Adrenal gland (tissue), 12 donors: ENCODE results near the gene DHH. TPM values are rescaled to one million over a fixed set of nuclear protein-coding genes. Genes with fewer than 3 reads are reported as not detected.

Source experiments
- DNase-seq, 7 donors: peaks; one replicate each; pipeline ENCODE4 v3.0.0-alpha.2; 2019 to 2020
- H3K27ac ChIP-seq, 5 donors: fragments of 200-600 bp; sonication (generic) in 4 of 5; 1 replicate in 3 of 5; 2 replicates in 2 of 5; pipeline versions ENCODE4 v1.5.1 to v1.8.0; 2016 to 2020; ENCODE audit warnings: mild to moderate bottlenecking in 1 of 5
- H3K27me3 ChIP-seq: fragments of 200-600 bp; 2 replicates; pipeline ENCODE4 v1.8.0; 2021
- H3K36me3 ChIP-seq, 2 donors: fragments of 200-600 bp; replicated peaks in 1 of 2; 1 replicate in 1 of 2; 2 replicates in 1 of 2; pipeline versions ENCODE4 v1.5.1 to v1.8.0; 2018 to 2022
- H3K4me1 ChIP-seq, 2 donors: fragments of 200-600 bp; replicated peaks in 1 of 2; 1 replicate in 1 of 2; 2 replicates in 1 of 2; pipeline versions ENCODE4 v1.5.1 to v1.8.0; 2018 to 2021
- H3K4me3 ChIP-seq, 4 donors: fragments of 200-600 bp; sonication (generic) in 3 of 4; one replicate each; pipeline ENCODE4 v1.5.1; 2016 to 2018
- H3K9me3 ChIP-seq, 3 donors: fragments of 200-600 bp; sonication (generic) in 1 of 3; replicated peaks in 1 of 3; 1 replicate in 2 of 3; 2 replicates in 1 of 3; pipeline versions ENCODE4 v1.5.1 to v1.8.0; 2016 to 2021
- POLR2A ChIP-seq, 2 donors: fragments of 450-650 bp; IDR thresholded peaks; one replicate each; pipeline ENCODE4 v1.6.1; 2017; ENCODE audit warnings: antibody characterized with exemption in 2 of 2, mild to moderate bottlenecking in 2 of 2, moderate library complexity in 1 of 2
- WGBS, 4 donors: extraction: QIAGEN DNeasy Blood & Tissue Kit in 2 of 4; methylation state at CpG; one replicate each; pipeline versions ENCODE4 v1.1.5 to v1.1.7; 2013 to 2017; 5-methylcytosine and 5-hydroxymethylcytosine counted together
- intact Hi-C, 2 donors: fragments of 100-400 bp; cut with DNase I; formaldehyde crosslinking; loops; one replicate each; pipeline versions ENCODE4 v1.14.1 to v1.15.0; 2022 to 2023
- polyA plus RNA-seq, 3 donors: library from polyadenylated mRNA; stranded (reverse); fragments of 200-250 nt in 2 of 3; fragments of 350-450 nt in 1 of 3; fragmentation: Illumina TruSeq in 1 of 3; extraction: RNeasy Lipid Tissue Mini Kit (QIAGEN cat#74804) in 1 of 3; gene quantifications; one replicate each; pipeline ENCODE4 v1.2.3, GENCODE V29; 2013 to 2014
- total RNA-seq, 9 donors: library from RNA; depleted of rRNA in 4 of 9; stranded (reverse); fragments of >200 nt in 4 of 9; fragments of 120-200 nt in 1 of 9; fragmentation: NEBNext Ultra II Directional in 1 of 9; extraction: Animal tissue kit (Norgen Biotek cat#: 25700) in 1 of 9; gene quantifications; one replicate each; pipeline versions ENCODE4 v1.1.0 to v1.2.4, GENCODE V29; 2013 to 2023
- TF ChIP-seq, protein P1 (sequence below), 6 experiments: fragments of 450-650 bp in 4 of 6; fragments of 200-600 bp in 2 of 6; sonication (generic) in 1 of 6; IDR thresholded peaks; 1 replicate in 5 of 6; 2 replicates in 1 of 6; pipeline versions ENCODE4 v1.5.1 to v1.8.0; 2016 to 2021; ENCODE audit warnings: antibody characterized with exemption in 6 of 6, mild to moderate bottlenecking in 2 of 6, moderate library complexity in 1 of 6
- donor health status: healthy with polysubstance abuse.
- donor health status: Bipolar disorder and iron deficiency.
- donor health status: DM: yes; HTN: yes; CAD: no.
- donor health status: DM: no; HTN: no; CAD: no.
- donor health status: DM: no; HTN: no; CAD: no.
- donor health status: DM: yes; HTN: yes; CAD: no.

DHH gene
- total and polyA plus RNA-seq, 12 donors, result 0.13 to 5.9 (median 0.50) TPM

GRCh38 chr12:49043856-49044258 lies 50.7 kb downstream of the DHH start:
- TF ChIP-seq POLR2A (IDR thresholded peaks at IDR 0.05), result no peak
- TF ChIP-seq, protein P1, sequence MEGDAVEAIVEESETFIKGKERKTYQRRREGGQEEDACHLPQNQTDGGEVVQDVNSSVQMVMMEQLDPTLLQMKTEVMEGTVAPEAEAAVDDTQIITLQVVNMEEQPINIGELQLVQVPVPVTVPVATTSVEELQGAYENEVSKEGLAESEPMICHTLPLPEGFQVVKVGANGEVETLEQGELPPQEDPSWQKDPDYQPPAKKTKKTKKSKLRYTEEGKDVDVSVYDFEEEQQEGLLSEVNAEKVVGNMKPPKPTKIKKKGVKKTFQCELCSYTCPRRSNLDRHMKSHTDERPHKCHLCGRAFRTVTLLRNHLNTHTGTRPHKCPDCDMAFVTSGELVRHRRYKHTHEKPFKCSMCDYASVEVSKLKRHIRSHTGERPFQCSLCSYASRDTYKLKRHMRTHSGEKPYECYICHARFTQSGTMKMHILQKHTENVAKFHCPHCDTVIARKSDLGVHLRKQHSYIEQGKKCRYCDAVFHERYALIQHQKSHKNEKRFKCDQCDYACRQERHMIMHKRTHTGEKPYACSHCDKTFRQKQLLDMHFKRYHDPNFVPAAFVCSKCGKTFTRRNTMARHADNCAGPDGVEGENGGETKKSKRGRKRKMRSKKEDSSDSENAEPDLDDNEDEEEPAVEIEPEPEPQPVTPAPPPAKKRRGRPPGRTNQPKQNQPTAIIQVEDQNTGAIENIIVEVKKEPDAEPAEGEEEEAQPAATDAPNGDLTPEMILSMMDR (IDR thresholded peaks at IDR 0.05), result peak; percentile 35 to 63 (median 61)
- H3K9me3 ChIP-seq, result no peaks in the 10 kb centered on the region
- intact Hi-C loops, result no loop called here
- peak; percentile 71 to 83 (median 76) for DNase-seq
- no peak overlapping the region for H3K27ac ChIP-seq
- H3K27me3 ChIP-seq, result no peaks in the 10 kb centered on the region
- H3K4me3 ChIP-seq, result no peak overlapping the region
- no peaks in the 10 kb centered on the region for H3K4me1 ChIP-seq
- peaks cover 0 to 98% of the 10 kb centered on the region in 2 donors for H3K36me3 ChIP-seq
- WGBS, 4 donors, result 53 to 70% (median 56%) methylated on average over 9 to 11 of the region's 11 CpGs

DNA sequence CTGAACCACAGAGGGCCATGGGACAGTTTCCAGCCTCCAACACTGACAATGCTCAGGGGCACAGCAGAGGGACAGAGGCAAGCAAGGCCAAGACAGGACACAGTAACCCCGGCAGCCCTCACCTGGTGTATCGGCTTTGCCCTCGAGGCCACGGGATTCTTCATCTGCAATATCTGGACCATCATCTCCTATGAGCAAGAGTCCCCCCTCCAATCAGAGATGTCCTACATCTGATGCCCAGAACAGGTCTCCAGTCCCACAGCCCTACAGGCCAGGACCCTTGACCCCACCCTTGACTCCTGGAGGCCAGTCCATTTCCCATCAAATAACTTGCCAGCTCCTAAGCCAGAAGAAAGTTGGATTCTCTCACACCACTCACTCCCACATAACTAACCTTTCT lies 51.4 kb downstream of the DHH start:
- TF ChIP-seq, protein P1 (IDR thresholded peaks at IDR 0.05), result no peak
- TF ChIP-seq POLR2A (IDR thresholded peaks at IDR 0.05), result no peak
- DNase-seq, result no peak
- H3K9me3 ChIP-seq, result no peaks in the 10 kb centered on the region
- no peak overlapping the region for H3K27ac ChIP-seq
- peaks cover 0 to 98% of the 10 kb centered on the region in 2 donors for H3K36me3 ChIP-seq
- H3K27me3 ChIP-seq, result no peaks in the 10 kb centered on the region
- intact Hi-C loops, result no loop called here
- H3K4me3 ChIP-seq, result no peak overlapping the region
- 51 to 78% (median 68%) methylated on average over 3 to 4 of the region's 4 CpGs for WGBS, 4 donors
- no peaks in the 10 kb centered on the region for H3K4me1 ChIP-seq

DNA sequence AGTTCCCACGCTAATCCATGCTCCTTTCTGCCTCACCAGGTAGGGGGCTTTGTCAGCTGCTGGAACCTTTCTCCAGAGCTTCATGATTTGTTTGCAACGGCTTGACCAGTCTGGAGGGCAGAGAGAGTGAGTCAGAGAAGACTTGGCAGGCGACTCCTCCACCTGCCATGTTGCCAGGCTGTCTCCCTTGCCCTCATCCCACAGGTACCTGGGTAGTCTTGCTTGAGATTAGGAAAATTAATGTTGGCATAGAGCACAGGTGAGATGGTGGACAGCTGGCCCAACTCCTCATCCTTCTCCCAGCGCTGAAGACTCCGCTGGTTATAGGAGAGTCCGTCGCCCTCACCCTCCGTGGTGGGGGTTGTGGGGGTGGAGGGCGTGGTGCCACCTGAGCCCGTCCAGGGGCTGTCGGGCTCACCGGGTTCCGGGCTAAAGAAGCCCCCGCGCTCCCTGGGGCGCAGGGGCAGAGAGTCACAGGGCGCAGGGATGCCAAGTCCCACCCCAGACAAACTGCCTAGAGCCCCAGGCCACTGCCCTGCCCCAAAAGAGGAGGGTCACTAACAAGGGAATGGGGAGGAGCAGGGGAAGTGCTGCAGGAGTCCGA lies 52.6 kb downstream of the DHH start:
- WGBS, 4 donors, result 59 to 89% (median 87%) methylated on average over 4 to 18 of the region's 18 CpGs
- Histone ChIP-seq H3K27ac (no peak overlapping the region), H3K9me3 (no peaks in the 10 kb centered on the region), H3K4me3 (no peak overlapping the region), H3K36me3 (peaks cover 0 to 98% of the 10 kb centered on the region in 2 donors), H3K27me3 (no peaks in the 10 kb centered on the region), H3K4me1 (no peaks in the 10 kb centered on the region)
- intact Hi-C loops, result no loop called here
- TF ChIP-seq, protein P1 (IDR thresholded peaks at IDR 0.05), result no peak
- TF ChIP-seq POLR2A (IDR thresholded peaks at IDR 0.05), result no peak
- no peak for DNase-seq

- 89 to 95% (median 93%) methylated on average over 22 to 31 of the region's 31 CpGs for WGBS, 4 donors
- Histone ChIP-seq H3K27me3 (no peaks in the 10 kb centered on the region), H3K36me3 (peaks cover 0 to 96% of the 10 kb centered on the region in 2 donors), H3K4me3 (no peak overlapping the region), H3K27ac (no peak overlapping the region), H3K9me3 (no peaks in the 10 kb centered on the region), H3K4me1 (no peaks in the 10 kb centered on the region)
- no peak for TF ChIP-seq POLR2A (IDR thresholded peaks at IDR 0.05)
- TF ChIP-seq, protein P1 (IDR thresholded peaks at IDR 0.05), result no peak
- DNase-seq, result no peak
- intact Hi-C loops, result no loop called here
These were observed 53.3 kb downstream of the DHH start for GRCh38 chr12:49041036-49041880.
